NCI-H146 treated with DMSO at 0.1 percent for 48 hours (cell line): ENCODE data around the gene VAX1.
A peak's percentile ranks its signal among the peaks of the same experiment; 100 is the strongest.
"Not testable (repeated sequence)": the region's sequence is repeated elsewhere in the genome, so short reads cannot be mapped to it uniquely, and the experiment has no call there.

ENCODE experiments used
- DNase-seq: peaks from one replicate; lab custom pipeline; 2025; ENCODE audit not compliant: unreplicated experiment; lab: John Stamatoyannopoulos, UW

VAX1 gene

DNA sequence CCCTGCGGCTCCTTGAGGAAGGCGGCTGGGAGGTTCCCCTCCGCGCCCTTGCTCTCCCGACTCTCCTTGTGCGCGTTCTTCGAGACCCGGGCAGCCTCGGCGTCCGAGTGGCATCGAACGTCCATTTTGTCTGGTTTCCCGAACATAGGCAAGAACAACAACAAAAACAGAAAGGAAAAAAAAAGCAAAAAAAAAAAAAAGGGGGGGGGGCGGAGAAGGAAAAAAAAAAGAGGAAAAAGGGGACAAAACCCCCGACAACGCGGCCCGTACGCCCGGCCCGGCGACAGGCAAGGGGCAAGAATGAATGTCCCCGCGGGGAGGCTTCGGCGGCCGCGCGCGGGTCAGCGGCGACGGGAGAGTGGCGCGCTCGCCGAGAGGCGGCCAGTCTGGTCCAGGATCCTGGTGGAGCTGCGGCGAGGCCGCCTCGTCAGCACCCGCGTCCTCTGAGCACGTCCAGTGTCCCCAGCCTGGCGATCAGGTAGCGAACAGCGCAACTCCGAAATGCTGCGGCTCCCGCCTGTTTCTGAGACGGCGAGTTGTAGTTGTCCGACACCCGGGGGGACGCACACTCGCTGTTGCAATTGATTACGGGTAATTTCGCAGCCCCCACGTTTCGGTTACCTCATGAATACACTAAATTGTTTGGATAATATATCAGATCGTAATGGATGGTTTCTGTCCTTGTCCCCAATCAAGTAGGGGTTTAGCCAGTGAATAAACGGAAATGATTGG is at the start of gene VAX1:
TSS of gene VAX1 (minus strand) at position 360 of the 732 bp plus-strand sequence. CDS start at position 146, 214 bp downstream.
- no peak for DNase-seq

- DNase-seq, result no peak
Observed at GRCh38 chr10:117186832-117187615, 49.0 kb upstream of the VAX1 start.

DNA sequence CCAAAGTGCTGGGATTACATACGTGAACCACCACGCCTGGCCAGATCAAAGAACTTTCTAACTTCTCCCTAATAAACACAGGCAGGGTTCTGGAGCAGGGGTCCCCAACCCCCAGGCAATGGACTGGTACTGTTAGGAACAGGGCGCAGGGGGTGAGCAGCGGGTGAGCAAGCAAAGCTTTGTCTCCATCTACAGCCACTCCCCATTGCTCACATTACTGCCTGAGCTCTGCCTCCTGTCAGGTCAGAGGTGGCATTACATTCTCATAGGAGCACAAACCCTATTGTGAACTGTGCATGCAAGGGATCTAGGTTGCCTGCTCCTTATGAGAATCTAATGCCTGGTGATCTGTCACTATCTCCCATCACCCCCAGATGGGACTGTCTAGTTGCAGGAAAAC is 47.7 kb upstream of the VAX1 start:
- DNase-seq, result not testable (repeated sequence)

GRCh38 chr10:117184821-117185220 is 46.8 kb upstream of the VAX1 start:
- no peak for DNase-seq

GRCh38 chr10:117184296-117184695 is 46.2 kb upstream of the VAX1 start:
- DNase-seq, result no peak

- no peak for DNase-seq
Observed at GRCh38 chr10:117178190-117178589, 40.1 kb upstream of the VAX1 start.

GRCh38 chr10:117175901-117176534 is 37.9 kb upstream of the VAX1 start:
- DNase-seq, result peak; percentile 50

DNA sequence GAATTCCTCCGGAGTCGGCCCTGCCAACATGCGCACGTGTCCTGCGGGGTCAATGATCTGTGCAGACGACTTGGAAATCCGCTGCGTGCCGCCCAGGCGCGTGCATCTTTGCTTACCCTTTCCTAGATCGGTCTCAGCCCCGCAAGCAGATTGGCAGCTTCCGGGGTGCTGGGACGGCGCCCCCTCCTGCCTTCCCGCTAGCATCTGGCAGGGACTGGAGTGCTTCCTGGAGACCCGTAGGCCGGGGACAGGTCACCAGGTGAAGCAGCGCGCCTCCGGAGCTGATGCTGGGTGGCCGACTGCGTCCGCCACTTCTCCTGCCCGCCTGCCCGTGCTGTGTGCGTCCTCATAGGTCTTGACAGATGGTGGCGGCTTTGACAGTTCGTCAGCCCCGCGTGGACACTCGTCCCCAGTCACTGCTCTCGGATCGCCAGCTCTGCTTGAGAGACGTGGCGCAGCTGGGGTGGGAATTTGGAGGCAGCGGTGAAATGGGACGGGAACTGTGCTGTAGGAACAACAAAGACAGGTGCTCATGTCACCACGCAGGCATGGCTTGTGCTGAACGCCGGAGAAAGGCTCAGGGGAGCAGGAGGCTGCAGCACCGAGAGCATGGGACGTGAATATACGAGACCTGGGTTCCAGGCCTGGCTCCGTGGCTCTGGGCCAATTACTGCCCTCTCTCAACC is 37.3 kb upstream of the VAX1 start:
- DNase-seq, result no peak

- peak; percentile 52 for DNase-seq
Observed at GRCh38 chr10:117174439-117175214, 36.6 kb upstream of the VAX1 start.

- no peak for DNase-seq
Observed at GRCh38 chr10:117170244-117170643, 32.2 kb upstream of the VAX1 start.

GRCh38 chr10:117169480-117169879 is 31.4 kb upstream of the VAX1 start:
- no peak for DNase-seq

- no peak for DNase-seq
Observed at GRCh38 chr10:117168729-117169128, 30.7 kb upstream of the VAX1 start.

DNA sequence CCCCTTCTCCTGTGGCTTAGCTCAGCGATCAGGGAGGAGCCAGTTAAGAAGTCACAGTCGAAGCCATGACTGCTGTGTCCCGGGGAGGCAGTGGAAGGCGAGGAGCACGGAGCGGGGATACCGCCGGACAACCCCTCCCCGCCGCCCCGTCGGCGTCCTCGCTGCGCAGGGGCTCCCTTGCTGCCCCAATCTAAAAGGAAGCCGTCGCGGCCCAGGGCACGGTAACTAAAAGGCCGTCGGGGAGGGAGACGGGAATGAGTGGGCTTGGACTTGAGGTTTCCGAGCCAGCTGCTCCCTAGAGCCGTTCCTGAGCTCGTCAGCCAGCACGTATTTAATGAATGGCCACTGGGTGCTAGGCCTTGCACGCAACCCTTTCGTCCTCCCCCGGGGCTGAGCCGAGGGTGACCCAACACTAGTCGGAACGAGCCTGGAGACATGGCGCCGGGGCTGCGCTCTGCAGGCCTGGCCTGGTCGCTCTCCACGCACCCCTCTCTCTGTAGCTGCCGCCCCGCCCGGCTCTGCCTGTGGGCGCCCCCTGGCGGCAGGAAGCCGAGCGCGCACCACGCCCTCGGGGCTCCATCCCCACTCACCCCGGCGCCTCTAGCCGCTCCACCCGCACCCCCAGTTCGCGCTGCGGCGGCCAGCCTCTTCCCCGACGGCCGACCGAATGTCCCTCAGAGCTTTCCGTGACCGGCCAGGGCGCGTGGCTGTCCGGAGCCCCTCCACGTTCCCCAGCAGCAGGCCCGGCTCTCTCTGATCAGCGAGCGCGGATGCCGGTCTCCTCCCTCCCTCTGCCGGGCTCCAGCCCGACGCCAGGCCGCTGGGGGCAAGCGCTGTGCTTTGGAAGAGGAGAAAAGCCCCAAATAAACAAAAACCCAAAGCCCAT is 30.0 kb upstream of the VAX1 start:
- DNase-seq, result peak; percentile 23

DNA sequence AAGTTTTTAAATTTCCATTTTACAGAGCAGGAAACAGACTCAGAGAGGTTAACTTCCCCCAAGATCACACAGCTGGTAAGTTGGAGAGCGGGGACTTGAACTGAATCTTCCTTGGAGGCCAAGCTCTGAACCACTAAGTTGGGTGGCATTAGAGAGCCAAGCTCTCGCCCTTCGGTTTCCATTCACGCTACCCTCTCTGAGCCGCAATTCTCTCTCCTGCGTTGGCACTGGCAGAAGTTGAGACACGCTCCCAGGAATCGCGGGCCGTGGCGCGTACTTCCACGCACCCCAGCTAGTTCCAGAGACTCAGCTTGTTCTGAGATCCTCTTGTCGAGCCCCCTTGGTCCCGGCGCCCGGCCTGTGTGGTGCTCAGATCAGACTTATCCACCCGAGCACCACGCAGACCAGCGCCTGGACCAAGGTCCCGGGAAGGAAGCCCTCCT is 29.3 kb upstream of the VAX1 start:
- DNase-seq, result no peak

DNA sequence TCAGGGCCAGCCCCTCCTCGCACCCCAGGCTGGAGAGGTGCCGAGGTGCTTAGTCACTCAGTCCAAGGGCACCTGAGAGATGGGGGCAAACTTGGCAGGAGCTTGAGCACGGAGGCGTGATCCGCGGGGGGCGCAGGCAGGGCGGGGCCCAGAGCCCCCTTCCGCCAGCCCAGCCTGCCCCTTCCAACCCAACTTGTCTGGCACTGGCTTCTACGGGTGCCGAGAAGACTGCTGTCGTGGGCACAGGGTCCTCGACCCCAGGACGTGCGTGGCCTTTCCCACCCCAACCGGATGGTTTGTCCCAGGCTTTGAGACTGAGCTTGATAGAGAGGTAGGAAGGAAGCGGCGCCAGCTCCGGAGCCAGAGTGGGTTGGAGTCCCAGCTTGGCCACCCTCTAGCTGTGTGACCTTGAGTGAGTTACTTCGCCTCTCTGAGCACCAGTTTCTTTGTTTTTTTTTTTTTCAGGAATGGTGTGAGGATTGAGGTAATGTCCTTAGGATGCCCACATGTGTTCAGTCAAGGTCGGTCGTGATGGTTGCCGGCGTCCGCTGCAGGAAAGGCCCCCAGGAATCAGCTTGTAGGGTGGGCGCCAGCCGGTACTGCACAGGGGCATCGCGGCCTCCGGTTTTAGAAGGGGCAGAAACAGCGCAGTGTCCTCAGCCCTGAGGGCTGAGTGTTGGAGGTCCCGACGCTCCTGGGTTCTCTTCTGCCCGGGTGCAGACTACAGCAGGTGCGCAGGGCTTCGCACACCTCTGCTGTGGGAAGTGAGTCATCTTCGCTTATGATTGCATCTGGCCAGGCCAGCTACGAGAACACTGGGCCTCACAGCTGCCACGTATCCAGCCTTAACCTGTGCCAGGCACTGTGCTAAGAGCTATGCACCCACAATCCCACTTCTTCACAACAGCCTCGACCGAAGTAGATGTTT is 28.6 kb upstream of the VAX1 start:
- DNase-seq, result no peak

DNA sequence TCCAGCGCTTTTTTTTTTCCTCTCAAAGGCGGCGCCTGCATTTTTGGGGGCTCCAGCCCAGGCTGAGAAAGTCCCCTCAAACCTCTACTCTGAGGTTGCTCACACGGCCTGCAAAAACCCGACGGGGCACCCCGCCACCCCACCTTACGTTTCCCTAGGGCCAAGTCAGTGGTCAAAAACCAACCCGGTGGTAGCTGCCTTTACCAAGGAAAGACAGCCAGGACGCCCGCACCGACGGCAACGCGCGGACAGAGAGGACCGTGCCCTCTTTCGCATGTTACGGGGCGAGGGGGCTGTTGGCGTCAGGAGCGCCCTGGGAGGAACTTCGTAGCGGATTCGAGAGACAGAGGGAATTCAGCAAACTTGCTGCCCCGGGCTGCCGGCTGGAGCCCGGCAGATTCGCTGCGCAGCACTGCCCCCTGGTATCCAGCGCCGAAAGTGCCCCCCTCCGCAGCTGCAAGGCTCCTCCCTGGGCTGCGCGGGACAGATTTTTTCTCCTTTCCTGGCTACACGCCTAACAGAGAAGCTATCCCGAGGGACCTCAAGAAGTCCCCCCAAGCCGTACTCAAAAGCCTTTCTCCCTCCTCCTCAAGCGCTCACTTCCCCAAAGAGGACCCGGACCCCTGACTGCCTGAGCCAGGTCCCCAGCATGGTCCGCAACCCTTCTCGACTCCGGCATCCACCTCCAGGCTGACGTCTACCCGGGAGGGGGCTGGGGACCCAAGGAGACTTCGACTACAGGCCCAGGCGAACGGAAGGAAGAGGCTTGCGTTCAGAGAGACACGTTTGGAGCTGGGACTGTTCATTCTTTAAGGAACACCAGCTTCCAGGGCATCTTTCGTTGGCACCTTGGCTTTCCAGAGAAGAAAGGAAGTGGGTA is 27.7 kb upstream of the VAX1 start:
- no peak for DNase-seq
